Transverse colon (tissue), 4 donors: ENCODE results near the gene GALNT12. TPM values are rescaled to one million over a fixed set of nuclear protein-coding genes. Genes with fewer than 3 reads are reported as not detected.

Experiments
- DNase-seq: peaks from one replicate; pipeline ENCODE4 v3.0.0-alpha.2; 2019
- H3K27ac ChIP-seq, 4 donors: fragments of 200-600 bp; sonication (generic); 2 replicates each; pipeline ENCODE4 v1.5.1; 2016 to 2018; ENCODE audit warnings: inconsistent platforms in 4 of 4
- H3K27me3 ChIP-seq: fragments of 200-600 bp; sonication (generic); 2 replicates; pipeline ENCODE4 v1.5.1; 2017; ENCODE audit warnings: inconsistent platforms
- H3K36me3 ChIP-seq, 4 donors: fragments of 200-600 bp; sonication (generic); 2 replicates each; pipeline ENCODE4 v1.5.1; 2017 to 2019; ENCODE audit warnings: inconsistent platforms in 4 of 4
- H3K4me1 ChIP-seq, 4 donors: fragments of 200-600 bp; sonication (generic); 2 replicates each; pipeline ENCODE4 v1.5.1; 2017 to 2020; ENCODE audit warnings: inconsistent platforms in 4 of 4
- H3K4me3 ChIP-seq, 4 donors: fragments of 200-600 bp; sonication (generic); 1 replicate in 1 of 4; 2 replicates in 3 of 4; pipeline versions ENCODE4 v1.5.1 to v1.6.1; 2017 to 2019; ENCODE audit warnings: inconsistent platforms in 4 of 4
- H3K9me3 ChIP-seq, 2 donors: fragments of 200-600 bp; sonication (generic); 2 replicates each; pipeline ENCODE4 v1.5.1; 2017 to 2019; ENCODE audit warnings: inconsistent platforms in 2 of 2
- CTCF ChIP-seq, 5 experiments: fragments of 200-600 bp in 3 of 5; fragments of 450-650 bp in 2 of 5; sonication (generic) in 3 of 5; IDR thresholded peaks; 1 replicate in 2 of 5; 2 replicates in 3 of 5; pipeline ENCODE4 v1.5.1; 2016 to 2017; ENCODE audit warnings: antibody characterized with exemption in 5 of 5, inconsistent platforms in 3 of 5, mild to moderate bottlenecking in 2 of 5, moderate library complexity in 1 of 5
- EP300 ChIP-seq: sonication (generic); formaldehyde crosslinking; IDR thresholded peaks from one replicate; pipeline ENCODE4 v1.6.1; 2017; ENCODE audit warnings: antibody characterized with exemption, low read depth
- POLR2A ChIP-seq: fragments of 450-650 bp; IDR thresholded peaks from one replicate; pipeline ENCODE4 v1.6.1; 2016; ENCODE audit warnings: antibody characterized with exemption, mild to moderate bottlenecking, moderate library complexity
- POLR2AphosphoS5 ChIP-seq, 3 donors: sonication (generic); formaldehyde crosslinking; IDR thresholded peaks; one replicate each; pipeline ENCODE4 v1.6.1; 2016; ENCODE audit warnings: antibody characterized with exemption in 3 of 3
- WGBS, 2 donors: methylation state at CpG; one replicate each; pipeline ENCODE4 v1.1.5; 2018; ENCODE audit warnings: low coverage in 1 of 2; 5-methylcytosine and 5-hydroxymethylcytosine counted together
- in situ Hi-C, 4 donors: fragments of 200-750 bp; cut with MboI; loops; one replicate each; pipeline versions ENCODE4 v1.15.0 to v1.15.1; 2017; ENCODE audit warnings: low sequenced_read_pairs in 3 of 4, low pct_ligation_motif_present in 1 of 4, low pct_unique_long_range_greater_than_20kb in 1 of 4
- intact Hi-C: fragments of 100-400 bp; cut with DNase I; formaldehyde crosslinking; loops from one replicate; pipeline ENCODE4 v1.15.1; 2023; ENCODE audit warnings: low total_unique reads
- total RNA-seq, 4 donors: library from RNA; depleted of rRNA; stranded (reverse); fragments of >200 nt; gene quantifications; one replicate each; pipeline ENCODE4 v1.1.0, GENCODE V29; 2016

The GALNT12 gene
- total RNA-seq, 4 donors from 2014 or later, result 79.7 to 174 (median 120) TPM

- H3K9me3 ChIP-seq, result no peaks in the 10 kb centered on the region
- TF ChIP-seq CTCF (IDR thresholded peaks at IDR 0.05) (no peak), EP300 (no peak), POLR2AphosphoS5 (IDR thresholded peaks at IDR 0.05) (no peak), POLR2A (no peak)
- in situ Hi-C loops (loop anchor here in 1 of 4 donors (25.0 kb wide), 1 partner anchor 475 kb away; no protein-coding TSS in a partner anchor), intact Hi-C loops (no loop called here)
- 98% methylated on average over 4 of the region's 4 CpGs; no CpG with 5 or more reads in 1 of the 2 donors for WGBS, 2 donors
- no peak overlapping the region for H3K4me3 ChIP-seq
- H3K4me1 ChIP-seq, result peaks cover 0 to 16% (median 10%) of the 10 kb centered on the region in 4 donors
- no peak for DNase-seq
- H3K36me3 ChIP-seq, result peaks cover 0 to 4% (median 0%) of the 10 kb centered on the region in 4 donors
- no peak overlapping the region for H3K27ac ChIP-seq
- no peaks in the 10 kb centered on the region for H3K27me3 ChIP-seq
These were observed 20.5 kb upstream of the GALNT12 start for GRCh38 chr9:98786750-98787510.

- Histone ChIP-seq H3K27me3 (no peaks in the 10 kb centered on the region), H3K4me3 (no peak overlapping the region), H3K4me1 (peaks cover 0 to 16% (median 7%) of the 10 kb centered on the region in 4 donors), H3K9me3 (no peaks in the 10 kb centered on the region), H3K27ac (no peak overlapping the region), H3K36me3 (peaks cover 0 to 4% (median 0%) of the 10 kb centered on the region in 4 donors)
- intact Hi-C loops (no loop called here), in situ Hi-C loops (loop anchor here in 1 of 4 donors (25.0 kb wide), 1 partner anchor 476 kb away; no protein-coding TSS in a partner anchor)
- DNase-seq, result no peak
- TF ChIP-seq CTCF (IDR thresholded peaks at IDR 0.05) (no peak), POLR2AphosphoS5 (IDR thresholded peaks at IDR 0.05) (no peak), EP300 (no peak), POLR2A (no peak)
- WGBS, 2 donors, result 93 to 100% methylated on average over 2 to 12 of the region's 12 CpGs
These were observed 19.6 kb upstream of the GALNT12 start for GRCh38 chr9:98787766-98788335.

- H3K27ac ChIP-seq, result no peak overlapping the region
- WGBS, 2 donors, result 100% methylated on average over 3 of the region's 5 CpGs; no CpG with 5 or more reads in 1 of the 2 donors
- H3K36me3 ChIP-seq, result no peaks in the 10 kb centered on the region
- intact Hi-C loops (no loop called here), in situ Hi-C loops (loop anchor here in 1 of 4 donors (25.0 kb wide), 1 partner anchor 477 kb away; no protein-coding TSS in a partner anchor)
- no peak for DNase-seq
- TF ChIP-seq POLR2AphosphoS5 (IDR thresholded peaks at IDR 0.05) (no peak), CTCF (IDR thresholded peaks at IDR 0.05) (no peak), EP300 (no peak), POLR2A (no peak)
- H3K4me1 ChIP-seq, result peaks cover 0 to 16% (median 7%) of the 10 kb centered on the region in 4 donors
- no peak overlapping the region for H3K4me3 ChIP-seq
- H3K27me3 ChIP-seq, result no peaks in the 10 kb centered on the region
- no peaks in the 10 kb centered on the region for H3K9me3 ChIP-seq
These were observed 17.9 kb upstream of the GALNT12 start for GRCh38 chr9:98789483-98790133.
